ENCODE data around the gene RFX4.
"Not testable (repeated sequence)": the region's sequence is repeated elsewhere in the genome, so short reads cannot be mapped to it uniquely, and the experiment has no call there.

The RFX4 gene

GRCh38 chr12:106721915-106722314 lies 139.1 kb downstream of the RFX4 start:
- DNase-seq (ENCODE audit: low read depth in 2 of 2) = no peak
- TF ChIP-seq, protein P1, sequence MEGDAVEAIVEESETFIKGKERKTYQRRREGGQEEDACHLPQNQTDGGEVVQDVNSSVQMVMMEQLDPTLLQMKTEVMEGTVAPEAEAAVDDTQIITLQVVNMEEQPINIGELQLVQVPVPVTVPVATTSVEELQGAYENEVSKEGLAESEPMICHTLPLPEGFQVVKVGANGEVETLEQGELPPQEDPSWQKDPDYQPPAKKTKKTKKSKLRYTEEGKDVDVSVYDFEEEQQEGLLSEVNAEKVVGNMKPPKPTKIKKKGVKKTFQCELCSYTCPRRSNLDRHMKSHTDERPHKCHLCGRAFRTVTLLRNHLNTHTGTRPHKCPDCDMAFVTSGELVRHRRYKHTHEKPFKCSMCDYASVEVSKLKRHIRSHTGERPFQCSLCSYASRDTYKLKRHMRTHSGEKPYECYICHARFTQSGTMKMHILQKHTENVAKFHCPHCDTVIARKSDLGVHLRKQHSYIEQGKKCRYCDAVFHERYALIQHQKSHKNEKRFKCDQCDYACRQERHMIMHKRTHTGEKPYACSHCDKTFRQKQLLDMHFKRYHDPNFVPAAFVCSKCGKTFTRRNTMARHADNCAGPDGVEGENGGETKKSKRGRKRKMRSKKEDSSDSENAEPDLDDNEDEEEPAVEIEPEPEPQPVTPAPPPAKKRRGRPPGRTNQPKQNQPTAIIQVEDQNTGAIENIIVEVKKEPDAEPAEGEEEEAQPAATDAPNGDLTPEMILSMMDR (IDR thresholded peaks at IDR 0.05; ENCODE audit: low read depth, low read length) = no peak
- no peak overlapping the region for H3K4me3 ChIP-seq (replicated peaks in 1 of 2; ENCODE audit: low read depth in 2 of 2, low read length in 2 of 2)

- TF ChIP-seq, protein P1 (IDR thresholded peaks at IDR 0.05; ENCODE audit: low read depth, low read length) = no peak
- no peak overlapping the region for H3K4me3 ChIP-seq (replicated peaks in 1 of 2; ENCODE audit: low read depth in 2 of 2, low read length in 2 of 2)
- no peak for DNase-seq (ENCODE audit: low read depth in 2 of 2)
Measured at GRCh38 chr12:106722837-106723236, 140.0 kb downstream of the RFX4 start.

GRCh38 chr12:106723416-106723815 lies 140.6 kb downstream of the RFX4 start:
- TF ChIP-seq, protein P1 (IDR thresholded peaks at IDR 0.05; ENCODE audit: low read depth, low read length) = no peak
- DNase-seq (ENCODE audit: low read depth in 2 of 2) = no peak
- no peak overlapping the region for H3K4me3 ChIP-seq (replicated peaks in 1 of 2; ENCODE audit: low read depth in 2 of 2, low read length in 2 of 2)

- TF ChIP-seq, protein P1 (IDR thresholded peaks at IDR 0.05; ENCODE audit: low read depth, low read length) = no peak
- no peak overlapping the region for H3K4me3 ChIP-seq (replicated peaks in 1 of 2; ENCODE audit: low read depth in 2 of 2, low read length in 2 of 2)
- DNase-seq (ENCODE audit: low read depth in 2 of 2) = no peak
Measured at GRCh38 chr12:106724116-106724515, 141.3 kb downstream of the RFX4 start.

GRCh38 chr12:106724934-106725333 lies 142.1 kb downstream of the RFX4 start:
- H3K4me3 ChIP-seq (replicated peaks in 1 of 2; ENCODE audit: low read depth in 2 of 2, low read length in 2 of 2) = no peak overlapping the region
- TF ChIP-seq, protein P1 (IDR thresholded peaks at IDR 0.05; ENCODE audit: low read depth, low read length) = no peak
- DNase-seq (ENCODE audit: low read depth in 2 of 2) = no peak

GRCh38 chr12:106726603-106727202 lies 143.9 kb downstream of the RFX4 start:
- peak; percentile 22 to 42 for DNase-seq (ENCODE audit: low read depth in 2 of 2)
- H3K4me3 ChIP-seq (replicated peaks in 1 of 2; ENCODE audit: low read depth in 2 of 2, low read length in 2 of 2) = not testable (repeated sequence)

DNA sequence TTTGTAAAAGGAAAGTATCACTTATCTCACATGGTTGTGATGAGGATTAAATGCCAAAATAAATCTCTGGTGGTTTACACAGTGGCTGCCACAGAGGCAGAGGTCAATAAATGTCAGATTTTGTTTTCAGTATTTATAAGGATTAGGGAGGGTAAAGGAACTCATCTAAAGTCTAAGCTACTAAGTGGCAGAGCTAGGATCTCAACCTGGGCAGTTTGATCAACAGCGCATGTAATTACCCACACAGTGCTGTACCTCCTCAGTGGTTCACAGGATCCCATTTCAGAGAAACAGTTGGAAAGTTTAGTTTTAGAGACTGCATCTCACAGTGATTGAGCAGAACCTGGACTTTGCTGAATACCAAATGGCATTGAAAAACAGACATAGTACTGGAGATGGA lies 146.8 kb downstream of the RFX4 start:
- H3K4me3 ChIP-seq (replicated peaks in 1 of 2; ENCODE audit: low read depth in 2 of 2, low read length in 2 of 2) = no peak overlapping the region
- TF ChIP-seq, protein P1 (IDR thresholded peaks at IDR 0.05; ENCODE audit: low read depth, low read length) = no peak
- DNase-seq (ENCODE audit: low read depth in 2 of 2) = no peak

Measured in cardiac fibroblast (primary cell).